Activated T-helper 17 cell treated with anti-CD3 and anti-CD28 coated beads, Interleukin-2, amount 50 U/mL, for 72 hours (primary cell): ENCODE data around the gene PRM1. TPM values are rescaled to one million over a fixed set of nuclear protein-coding genes. Genes with fewer than 3 reads are reported as not detected.

Experiments used
- ATAC-seq: fragments of 150-1000 bp; cut with Tn5 transposase; replicated peaks from 2 replicates; pipeline ENCODE4 v1.10.0; 2021; ENCODE audit warnings: mild to moderate bottlenecking, moderate library complexity
- H3K27ac Mint-ChIP-seq: one replicate; pipeline ENCODE4 v1.8.0; 2022; ENCODE audit warnings: mixed read lengths
- H3K27me3 Mint-ChIP-seq: one replicate; pipeline ENCODE4 v1.8.0; 2022; ENCODE audit warnings: mixed read lengths
- H3K36me3 Mint-ChIP-seq: one replicate; pipeline ENCODE4 v1.8.0; 2022; ENCODE audit warnings: low read depth, mild to moderate bottlenecking, mixed read lengths
- H3K4me1 Mint-ChIP-seq: one replicate; pipeline ENCODE4 v1.8.0; 2022; ENCODE audit warnings: mixed read lengths
- H3K4me3 Mint-ChIP-seq: one replicate; pipeline ENCODE4 v1.8.0; 2022; ENCODE audit warnings: mild to moderate bottlenecking, mixed read lengths
- H3K9me3 Mint-ChIP-seq: one replicate; pipeline ENCODE4 v1.8.0; 2022; ENCODE audit warnings: mixed read lengths
- total RNA-seq, 2 donors: library from RNA; stranded (reverse); gene quantifications; one replicate each; pipeline ENCODE4 v1.2.3, GENCODE V29; 2022

PRM1 gene
- total RNA-seq, 2 donors from 2014 or later: not detected

- H3K9me3 Mint-ChIP-seq: no peaks in the 10 kb centered on the region
- peaks cover 31% of the 10 kb centered on the region for H3K36me3 Mint-ChIP-seq
- H3K4me3 Mint-ChIP-seq: peak overlapping the region; percentile 98
- H3K27me3 Mint-ChIP-seq: peaks cover 3% of the 10 kb centered on the region
- H3K4me1 Mint-ChIP-seq: peaks cover 33% of the 10 kb centered on the region
- peak overlapping the region; percentile 41 for H3K27ac Mint-ChIP-seq
- ATAC-seq: peak; percentile 5
Observed at GRCh38 chr16:11258553-11259492, 22.3 kb downstream of the PRM1 start.

- peaks cover 3% of the 10 kb centered on the region for H3K27me3 Mint-ChIP-seq
Observed at GRCh38 chr16:11257131-11257938, 23.8 kb downstream of the PRM1 start.

GRCh38 chr16:11256661-11257130 lies 24.4 kb downstream of the PRM1 start:
- Mint-ChIP-seq H3K27me3 (peaks cover 3% of the 10 kb centered on the region), H3K27ac (peak overlapping the region; percentile 98), H3K4me3 (peak overlapping the region; percentile 98), H3K9me3 (no peaks in the 10 kb centered on the region), H3K36me3 (peaks cover 53% of the 10 kb centered on the region), H3K4me1 (peaks cover 27% of the 10 kb centered on the region)
- ATAC-seq: no peak

More at GRCh38 chr16:11257131-11257938, 23.8 kb downstream of the PRM1 start:
- Mint-ChIP-seq H3K4me1 (peaks cover 22% of the 10 kb centered on the region), H3K4me3 (peak overlapping the region; percentile 98), H3K27ac (peak overlapping the region; percentile 98), H3K36me3 (peaks cover 46% of the 10 kb centered on the region), H3K9me3 (no peaks in the 10 kb centered on the region)
- peak; percentile 27 for ATAC-seq

GRCh38 chr16:11255737-11256660 lies 25.1 kb downstream of the PRM1 start, which contains the start of gene SOCS1:
SOCS1 (minus strand) TSS chr16:11256204; CDS start chr16:11255478, 726 bp downstream.
- Mint-ChIP-seq H3K9me3 (no peaks in the 10 kb centered on the region), H3K4me3 (peak within 1 kb of the TSS; percentile 98), H3K36me3 (peaks cover 57% of the 10 kb centered on the region), H3K27me3 (peaks cover 3% of the 10 kb centered on the region), H3K27ac (peak within 1 kb of the TSS; percentile 98), H3K4me1 (peaks cover 29% of the 10 kb centered on the region)
- ATAC-seq: peak; percentile 49

- peaks cover 31% of the 10 kb centered on the region for H3K4me1 Mint-ChIP-seq
- H3K9me3 Mint-ChIP-seq: no peaks in the 10 kb centered on the region
- H3K4me3 Mint-ChIP-seq: peak overlapping the region; percentile 97
- peaks cover under 1% of the 10 kb centered on the region for H3K27me3 Mint-ChIP-seq
- peak overlapping the region; percentile 98 for H3K27ac Mint-ChIP-seq
- no peak for ATAC-seq
- H3K36me3 Mint-ChIP-seq: peaks cover 65% of the 10 kb centered on the region
Observed at GRCh38 chr16:11254913-11255736, 26.0 kb downstream of the PRM1 start.

GRCh38 chr16:11253995-11254912 lies 26.9 kb downstream of the PRM1 start:
- Mint-ChIP-seq H3K4me3 (peak overlapping the region; percentile 97), H3K9me3 (no peaks in the 10 kb centered on the region), H3K4me1 (peaks cover 28% of the 10 kb centered on the region), H3K27me3 (no peaks in the 10 kb centered on the region), H3K27ac (peak overlapping the region; percentile 98), H3K36me3 (peaks cover 65% of the 10 kb centered on the region)
- ATAC-seq: no peak

- Mint-ChIP-seq H3K36me3 (peaks cover 65% of the 10 kb centered on the region), H3K27ac (peak overlapping the region; percentile 98), H3K27me3 (no peaks in the 10 kb centered on the region), H3K4me1 (peaks cover 29% of the 10 kb centered on the region), H3K4me3 (peak overlapping the region; percentile 97), H3K9me3 (no peaks in the 10 kb centered on the region)
- ATAC-seq: peak; percentile 50
Observed at GRCh38 chr16:11253009-11253994, 27.8 kb downstream of the PRM1 start.

GRCh38 chr16:11252482-11252931 lies 28.6 kb downstream of the PRM1 start:
- Mint-ChIP-seq H3K36me3 (peaks cover 65% of the 10 kb centered on the region), H3K4me3 (peak overlapping the region; percentile 97), H3K4me1 (peaks cover 23% of the 10 kb centered on the region), H3K27ac (peak overlapping the region; percentile 98), H3K9me3 (no peaks in the 10 kb centered on the region), H3K27me3 (no peaks in the 10 kb centered on the region)
- ATAC-seq: no peak

GRCh38 chr16:11251525-11252481 lies 29.3 kb downstream of the PRM1 start:
- peaks cover 17% of the 10 kb centered on the region for H3K4me1 Mint-ChIP-seq

GRCh38 chr16:11250786-11251524 lies 30.2 kb downstream of the PRM1 start:
- Mint-ChIP-seq H3K27me3 (no peaks in the 10 kb centered on the region), H3K4me1 (peaks cover 17% of the 10 kb centered on the region), H3K4me3 (peak overlapping the region; percentile 97), H3K27ac (peak overlapping the region; percentile 98), H3K36me3 (peaks cover 51% of the 10 kb centered on the region), H3K9me3 (no peaks in the 10 kb centered on the region)
- no peak for ATAC-seq

More at GRCh38 chr16:11251525-11252481, 29.3 kb downstream of the PRM1 start:
- Mint-ChIP-seq H3K27me3 (no peaks in the 10 kb centered on the region), H3K4me3 (peak overlapping the region; percentile 97), H3K36me3 (peaks cover 59% of the 10 kb centered on the region), H3K9me3 (no peaks in the 10 kb centered on the region), H3K27ac (peak overlapping the region; percentile 98)
- peak; percentile 53 for ATAC-seq
